Heart right ventricle (tissue), 16 donors: ENCODE results near the gene DEFB113. TPM values are rescaled to one million over a fixed set of nuclear protein-coding genes. Genes with fewer than 3 reads are reported as not detected.

Experiments
- ATAC-seq, 8 donors: fragments of 200-7000 bp; cut with Tn5 transposase; one replicate each; pipeline ENCODE4 v1.9.1; 2020; ENCODE audit warnings: mild to moderate bottlenecking in 8 of 8, moderate library complexity in 8 of 8, moderate number of reproducible peaks in 1 of 8
- DNase-seq, 2 donors: peaks; one replicate each; pipeline ENCODE4 v3.0.0-alpha.2; 2020
- H3K27ac ChIP-seq, 10 donors: fragments of 200-600 bp; sonication (generic) in 2 of 10; one replicate each; pipeline versions ENCODE4 v1.5.0 to v1.8.0; 2020 to 2022; ENCODE audit warnings: mild to moderate bottlenecking in 3 of 10
- H3K27me3 ChIP-seq, 7 donors: fragments of 200-600 bp; one replicate each; pipeline ENCODE4 v1.8.0; 2021 to 2022; ENCODE audit warnings: mild to moderate bottlenecking in 2 of 7
- H3K36me3 ChIP-seq, 9 donors: fragments of 200-600 bp; sonication (generic) in 1 of 9; one replicate each; pipeline versions ENCODE4 v1.5.0 to v1.8.0; 2020 to 2022; ENCODE audit warnings: mild to moderate bottlenecking in 2 of 9
- H3K4me1 ChIP-seq, 9 donors: fragments of 200-600 bp; sonication (generic) in 1 of 9; one replicate each; pipeline versions ENCODE4 v1.5.0 to v1.8.0; 2020 to 2022; ENCODE audit warnings: mild to moderate bottlenecking in 4 of 9
- H3K4me3 ChIP-seq, 10 donors: fragments of 200-600 bp; sonication (generic) in 2 of 10; one replicate each; pipeline versions ENCODE4 v1.5.0 to v1.8.0; 2020 to 2022; ENCODE audit warnings: mild to moderate bottlenecking in 7 of 10, moderate library complexity in 2 of 10
- H3K9me3 ChIP-seq, 11 donors: fragments of 200-600 bp in 10 of 11; sonication (generic) in 2 of 11; one replicate each; pipeline versions ENCODE4 v1.5.0 to v1.8.0; 2013 to 2022; ENCODE audit warnings: mild to moderate bottlenecking in 2 of 11, control low read depth in 1 of 11, moderate library complexity in 1 of 11
- CTCF ChIP-seq, 9 donors: fragments of 200-600 bp; sonication (generic) in 2 of 9; IDR thresholded peaks; one replicate each; pipeline versions ENCODE4 v1.5.0 to v1.8.0; 2021 to 2022; ENCODE audit warnings: antibody characterized with exemption in 9 of 9, mild to moderate bottlenecking in 5 of 9, moderate library complexity in 1 of 9
- WGBS, 2 donors: extraction: QIAGEN DNeasy Blood & Tissue Kit; methylation state at CpG; one replicate each; pipeline ENCODE4 v1.1.7; 2013; ENCODE audit warnings: inconsistent platforms in 1 of 2; 5-methylcytosine and 5-hydroxymethylcytosine counted together
- intact Hi-C, 10 donors: fragments of 100-400 bp; cut with DNase I; formaldehyde crosslinking; loops; one replicate each; pipeline versions ENCODE4 v1.11.1 to v1.14.2; 2022
- polyA plus RNA-seq, 2 donors: library from polyadenylated mRNA; stranded (reverse); fragments of 200-250 nt; gene quantifications; one replicate each; pipeline ENCODE4 v1.2.3, GENCODE V29; 2013
- total RNA-seq, 10 donors: library from RNA; stranded (reverse); fragmentation: NEBNext Ultra II Directional in 3 of 10; extraction: Animal tissue kit (Norgen Biotek cat#: 25700) in 3 of 10; gene quantifications; one replicate each; pipeline versions ENCODE4 v1.2.1 to v1.2.4, GENCODE V29; 2021 to 2023
- donor health status: Arrhythmogenic right ventricular cardiomyopathy.
- donor health status: ischemic (EF 13 %, LVEDD 7.1; RV severe dilation, severe dysfunction).
- donor health status: healthy with polysubstance abuse.
- donor health status: DM: no; HTN: yes; CAD: no.
- donor health status: DM: no; HTN: no; CAD: no.
- donor health status: ischemic (EF 25% LVEDD 6.9; RV normal size, moderate dysfunction).
- donor health status: ischemic (EF 25% LVEDD 5.7; RV mildly dilated, moderate dysfunction).
- donor health status: healthy.
- donor health status: DM: yes; HTN: yes; CAD: no.
- donor health status: Ischemic cardiomyopathy.
- donor health status: ischemic (EF 35%, LVEDD 5.7; RV mildly dilated, moderate dysfunction).
- donor health status: nonischemic (EF 11% LVEDD 7.7; RV severe dilation, severe dysfunction).
- donor health status: DM: yes; HTN: yes; CAD: no.
- donor health status: PGD.
- donor health status: ischemic (EF 29% LVEDD 5.4; RV normal size, mild dysfunction).
- donor health status: nonischemic (EF 23%, LVEDD 6.1; RV moderate dilation, normal function).

The DEFB113 gene
- total and polyA plus RNA-seq, 12 donors: not detected

GRCh38 chr6:49918787-49919186 lies 50.6 kb downstream of the DEFB113 start:
- intact Hi-C loops: no loop called here
- WGBS, 2 donors: 38 to 49% methylated on average over 2 of the region's 2 CpGs
- no peak for ATAC-seq

More at GRCh38 chr6:49918787-49919186, 50.6 kb downstream of the DEFB113 start:
- Histone ChIP-seq H3K27ac (no peak overlapping the region), H3K27me3 (peaks cover 0 to 13% (median 0%) of the 10 kb centered on the region in 7 donors), H3K9me3 (no peaks in the 10 kb centered on the region), H3K4me3 (no peak overlapping the region), H3K36me3 (no peaks in the 10 kb centered on the region), H3K4me1 (no peaks in the 10 kb centered on the region)
- DNase-seq: no peak
- no peak for TF ChIP-seq CTCF (IDR thresholded peaks at IDR 0.05)

Other genes starting within 250 kb of the DEFB113 start
- gene CRISP3, start 225.2 kb downstream of the DEFB113 start, total RNA-seq: 1 to 10 TPM in 1 of 10 donors, not detected in 9; 1.3 TPM
- under 1 TPM in 1 of 2 donors, not detected in 1; 0.06 TPM for gene CRISP3, start 225.2 kb downstream of the DEFB113 start, polyA plus RNA-seq
- not detected for gene PGK2, start 182.3 kb downstream of the DEFB113 start, total RNA-seq
- gene PGK2, start 182.3 kb downstream of the DEFB113 start, polyA plus RNA-seq: not detected
- not detected for gene CRISP1, start 103.1 kb downstream of the DEFB113 start, total RNA-seq
- not detected for gene CRISP1, start 103.1 kb downstream of the DEFB113 start, polyA plus RNA-seq
- not detected for gene DEFB114, start 5.5 kb downstream of the DEFB113 start, total RNA-seq
- gene DEFB114, start 5.5 kb downstream of the DEFB113 start, polyA plus RNA-seq: not detected
- gene DEFB110, start 52.4 kb upstream of the DEFB113 start, total RNA-seq: not detected
- not detected for gene DEFB110, start 52.4 kb upstream of the DEFB113 start, polyA plus RNA-seq
- gene DEFB112, start 80.3 kb upstream of the DEFB113 start, total RNA-seq: not detected
- gene DEFB112, start 80.3 kb upstream of the DEFB113 start, polyA plus RNA-seq: not detected